Breast epithelium (tissue), 4 donors: ENCODE measurements around the gene CRYBG2. TPM values are rescaled to one million over a fixed set of nuclear protein-coding genes. Genes with fewer than 3 reads are reported as not detected.

ENCODE experiments used
- DNase-seq, 2 donors: peaks; one replicate each; pipeline ENCODE4 v3.0.0-alpha.2; 2019; ENCODE audit warnings: low spot score in 2 of 2
- H3K27ac ChIP-seq, 2 donors: fragments of 200-600 bp; sonication (generic) in 1 of 2; one replicate each; pipeline ENCODE4 v1.5.1; 2016 to 2019; ENCODE audit warnings: mild to moderate bottlenecking in 1 of 2
- H3K27me3 ChIP-seq, 2 donors: fragments of 200-600 bp; sonication (generic) in 1 of 2; one replicate each; pipeline versions ENCODE4 v1.5.1 to v1.6.0; 2017 to 2019; ENCODE audit warnings: control low read depth in 1 of 2, mild to moderate bottlenecking in 1 of 2
- H3K36me3 ChIP-seq: fragments of 200-600 bp; one replicate; pipeline ENCODE4 v1.5.1; 2019
- H3K4me1 ChIP-seq, 2 donors: fragments of 200-600 bp; sonication (generic); one replicate each; pipeline ENCODE4 v1.5.1; 2016 to 2019; ENCODE audit warnings: control low read depth in 1 of 2
- H3K4me3 ChIP-seq, 3 donors: fragments of 200-600 bp; sonication (generic); 1 replicate in 2 of 3; 2 replicates in 1 of 3; pipeline ENCODE4 v1.5.1; 2016 to 2019; ENCODE audit warnings: mild to moderate bottlenecking in 3 of 3, moderate library complexity in 2 of 3
- H3K9me3 ChIP-seq, 2 donors: fragments of 200-600 bp; sonication (generic) in 1 of 2; one replicate each; pipeline ENCODE4 v1.5.1; 2016 to 2019; ENCODE audit warnings: control low read depth in 1 of 2
- POLR2A ChIP-seq: fragments of 450-650 bp; IDR thresholded peaks from one replicate; pipeline ENCODE4 v1.6.1; 2016; ENCODE audit warnings: antibody characterized with exemption, mild to moderate bottlenecking, moderate library complexity
- POLR2AphosphoS5 ChIP-seq, 3 donors: sonication (generic); formaldehyde crosslinking; IDR thresholded peaks; one replicate each; pipeline ENCODE4 v1.6.1; 2017; ENCODE audit warnings: antibody characterized with exemption in 3 of 3
- intact Hi-C: fragments of 100-400 bp; cut with DNase I; formaldehyde crosslinking; loops from one replicate; pipeline ENCODE4 v1.15.1; 2023; ENCODE audit warnings: low total_unique reads
- total RNA-seq, 3 donors: library from RNA; depleted of rRNA; stranded (reverse); fragments of >200 nt; gene quantifications; one replicate each; pipeline ENCODE4 v1.1.0, GENCODE V29; 2016
- TF ChIP-seq, protein P1 (sequence below), 3 donors: fragments of 450-650 bp; IDR thresholded peaks; one replicate each; pipeline ENCODE4 v1.5.1; 2016 to 2017; ENCODE audit warnings: antibody characterized with exemption in 3 of 3, mild to moderate bottlenecking in 3 of 3, moderate library complexity in 3 of 3

The CRYBG2 gene
- total RNA-seq, 3 donors from 2014 or later = 0.66 TPM; not detected in 2

DNA sequence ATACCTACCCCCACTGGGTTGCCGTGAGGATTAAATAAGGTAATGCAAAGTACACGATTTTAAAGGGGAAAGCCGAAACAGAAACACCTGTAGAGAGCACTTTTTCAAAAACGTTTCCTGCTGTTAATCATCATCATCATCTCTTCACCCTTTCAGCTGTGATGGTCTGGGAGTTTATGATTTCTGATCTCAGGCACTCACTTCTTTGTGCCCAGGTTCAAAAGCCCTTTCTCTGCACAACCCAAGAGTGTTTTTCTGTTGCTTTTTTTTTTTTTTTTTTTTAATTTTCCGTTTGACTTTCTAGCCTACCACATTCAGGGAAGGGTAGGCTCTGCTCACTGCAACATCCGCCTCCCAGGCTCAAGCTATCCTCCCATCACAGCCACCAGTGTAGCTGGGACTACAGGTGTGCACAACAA is 46.6 kb downstream of the CRYBG2 start:
- TF ChIP-seq POLR2AphosphoS5 (IDR thresholded peaks at IDR 0.05) (no peak), POLR2A (no peak)
- TF ChIP-seq, protein P1, sequence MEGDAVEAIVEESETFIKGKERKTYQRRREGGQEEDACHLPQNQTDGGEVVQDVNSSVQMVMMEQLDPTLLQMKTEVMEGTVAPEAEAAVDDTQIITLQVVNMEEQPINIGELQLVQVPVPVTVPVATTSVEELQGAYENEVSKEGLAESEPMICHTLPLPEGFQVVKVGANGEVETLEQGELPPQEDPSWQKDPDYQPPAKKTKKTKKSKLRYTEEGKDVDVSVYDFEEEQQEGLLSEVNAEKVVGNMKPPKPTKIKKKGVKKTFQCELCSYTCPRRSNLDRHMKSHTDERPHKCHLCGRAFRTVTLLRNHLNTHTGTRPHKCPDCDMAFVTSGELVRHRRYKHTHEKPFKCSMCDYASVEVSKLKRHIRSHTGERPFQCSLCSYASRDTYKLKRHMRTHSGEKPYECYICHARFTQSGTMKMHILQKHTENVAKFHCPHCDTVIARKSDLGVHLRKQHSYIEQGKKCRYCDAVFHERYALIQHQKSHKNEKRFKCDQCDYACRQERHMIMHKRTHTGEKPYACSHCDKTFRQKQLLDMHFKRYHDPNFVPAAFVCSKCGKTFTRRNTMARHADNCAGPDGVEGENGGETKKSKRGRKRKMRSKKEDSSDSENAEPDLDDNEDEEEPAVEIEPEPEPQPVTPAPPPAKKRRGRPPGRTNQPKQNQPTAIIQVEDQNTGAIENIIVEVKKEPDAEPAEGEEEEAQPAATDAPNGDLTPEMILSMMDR (IDR thresholded peaks at IDR 0.05) = no peak
- intact Hi-C loops = no loop called here
- peak overlapping the region in 1 of 2 donors; percentile 56 for H3K27ac ChIP-seq

DNA sequence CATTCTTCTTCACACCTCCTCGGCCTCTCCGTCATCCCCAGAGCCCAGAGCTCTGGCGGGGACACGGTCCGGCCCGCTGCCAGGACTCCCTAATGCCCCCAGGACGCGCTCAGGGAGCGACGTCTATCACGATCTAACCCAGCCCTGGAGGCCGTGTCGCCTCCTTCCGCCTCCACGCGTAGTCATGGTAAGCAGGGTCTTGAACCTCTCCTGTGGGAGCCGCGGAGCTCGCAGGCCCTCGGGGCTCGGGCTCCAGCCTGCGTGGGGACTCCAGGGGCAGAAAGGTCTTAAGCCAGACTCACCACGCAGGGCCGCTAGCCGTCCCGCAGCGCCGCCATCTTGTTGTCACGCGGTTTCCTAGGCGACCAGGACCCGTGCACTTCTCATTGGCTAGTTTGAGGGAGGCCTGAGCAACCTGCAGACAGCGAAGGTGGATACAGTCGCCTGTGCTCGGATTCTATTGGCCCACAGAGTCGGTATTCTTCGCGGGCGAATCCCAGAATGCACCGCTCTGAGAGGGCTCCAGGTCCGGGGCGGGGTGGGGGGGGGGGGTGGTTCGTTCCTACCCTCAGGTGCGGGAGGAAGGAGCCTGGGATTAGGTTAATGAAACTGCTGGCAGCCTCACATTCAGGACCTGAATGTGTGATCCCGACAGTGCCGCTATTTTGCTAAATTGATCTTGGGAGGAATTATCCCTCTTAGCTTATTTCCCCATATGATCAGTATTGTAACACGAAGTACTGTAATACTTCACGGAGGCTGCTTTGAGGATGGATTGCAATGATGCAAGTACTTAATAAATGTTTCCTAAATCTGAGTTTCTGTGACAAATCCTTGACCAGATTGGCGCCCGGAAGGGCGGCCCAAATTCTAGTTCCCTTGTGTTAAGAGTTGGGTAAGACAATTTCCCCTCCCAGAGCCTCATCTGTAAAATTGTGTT is 47.4 kb downstream of the CRYBG2 start, which contains the start of gene UBXN11:
UBXN11 (minus strand) TSS at position 347 of the 940 bp plus-strand sequence. CDS start 3,753 bp downstream, outside the sequence.
- peak within 1 kb of the TSS; percentile 44 to 84 (median 77) for H3K4me3 ChIP-seq
- peak; percentile 92 to 95 for DNase-seq
- H3K9me3 ChIP-seq = no peaks in the 10 kb centered on the region
- peaks cover 0 to 8% of the 10 kb centered on the region in 2 donors for H3K4me1 ChIP-seq
- no peaks in the 10 kb centered on the region for H3K27me3 ChIP-seq
- H3K27ac ChIP-seq = peak within 1 kb of the TSS; percentile 56 to 67
- TF ChIP-seq, protein P1 (IDR thresholded peaks at IDR 0.05) = no peak
- TF ChIP-seq POLR2AphosphoS5 (IDR thresholded peaks at IDR 0.05) (peak in 2 of 3 donors; percentile 29 to 42), POLR2A (no peak)
- no peaks in the 10 kb centered on the region for H3K36me3 ChIP-seq
- intact Hi-C loops = no loop called here

More for the DNA sequence above, 46.6 kb downstream of the CRYBG2 start:
- DNase-seq = no peak
- H3K4me1 ChIP-seq = peaks cover 0 to 8% of the 10 kb centered on the region in 2 donors
- H3K4me3 ChIP-seq = peak overlapping the region in 2 of 3 donors; percentile 77 to 84
- H3K27me3 ChIP-seq = no peaks in the 10 kb centered on the region
- H3K9me3 ChIP-seq = no peaks in the 10 kb centered on the region
- no peaks in the 10 kb centered on the region for H3K36me3 ChIP-seq

GRCh38 chr1:26305667-26306289 is 48.2 kb downstream of the CRYBG2 start:
- Histone ChIP-seq H3K36me3 (no peaks in the 10 kb centered on the region), H3K4me3 (peak overlapping the region; percentile 44 to 84 (median 77)), H3K4me1 (peaks cover 0 to 8% of the 10 kb centered on the region in 2 donors), H3K9me3 (no peaks in the 10 kb centered on the region), H3K27me3 (no peaks in the 10 kb centered on the region), H3K27ac (peak overlapping the region; percentile 56 to 67)
- intact Hi-C loops = no loop called here
- no peak for DNase-seq
- TF ChIP-seq, protein P1 (IDR thresholded peaks at IDR 0.05) = no peak
- TF ChIP-seq POLR2A (no peak), POLR2AphosphoS5 (IDR thresholded peaks at IDR 0.05) (no peak)

GRCh38 chr1:26302733-26303405 is 51.1 kb downstream of the CRYBG2 start:
- Histone ChIP-seq H3K4me3 (no peak overlapping the region), H3K27ac (peak overlapping the region in 1 of 2 donors; percentile 19), H3K4me1 (peaks cover 0 to 8% of the 10 kb centered on the region in 2 donors), H3K9me3 (no peaks in the 10 kb centered on the region), H3K27me3 (no peaks in the 10 kb centered on the region), H3K36me3 (no peaks in the 10 kb centered on the region)
- intact Hi-C loops = no loop called here
- DNase-seq = no peak
- no peak for TF ChIP-seq POLR2A
- no peak for TF ChIP-seq POLR2AphosphoS5 (IDR thresholded peaks at IDR 0.05)
- TF ChIP-seq, protein P1 (IDR thresholded peaks at IDR 0.05) = no peak
